Right forelimb (tissue), 1 donor: Measurements from ENCODE around the gene ECHS1.
"Not testable (repeated sequence)": the region's sequence is repeated elsewhere in the genome, so short reads cannot be mapped to it uniquely, and the experiment has no call there.

Source experiments
- DNase-seq: peaks from one replicate; pipeline ENCODE4 v3.0.0-alpha.2; 2018

ECHS1 gene

GRCh38 chr10:133397938-133398337 is 24.8 kb upstream of the ECHS1 start:
- DNase-seq, result no peak

- no peak for DNase-seq
Measured at GRCh38 chr10:133396035-133396624, 23.0 kb upstream of the ECHS1 start.

- no peak for DNase-seq
Measured at GRCh38 chr10:133394801-133395221, 21.7 kb upstream of the ECHS1 start.

- DNase-seq, result peak; percentile 96
Measured at GRCh38 chr10:133394064-133394663, 21.0 kb upstream of the ECHS1 start, which contains the start of gene MTG1. Gene MTG1, plus strand, starts transcription at chr10:133394157. Its CDS starts 64 bp downstream, at chr10:133394221.

GRCh38 chr10:133393401-133394063 is 20.4 kb upstream of the ECHS1 start:
- no peak for DNase-seq

- DNase-seq, result no peak
Measured at GRCh38 chr10:133391761-133392518, 18.8 kb upstream of the ECHS1 start.

GRCh38 chr10:133391249-133391635 is 18.1 kb upstream of the ECHS1 start:
- DNase-seq, result no peak

- no peak for DNase-seq
Measured at GRCh38 chr10:133390597-133391248, 17.6 kb upstream of the ECHS1 start.

- DNase-seq, result no peak
Measured at GRCh38 chr10:133388973-133389818, 16.0 kb upstream of the ECHS1 start.

- no peak for DNase-seq
Measured at GRCh38 chr10:133388236-133388972, 15.2 kb upstream of the ECHS1 start.

GRCh38 chr10:133386951-133387350 is 13.8 kb upstream of the ECHS1 start:
- not testable (repeated sequence) for DNase-seq

GRCh38 chr10:133385214-133385613 is 12.1 kb upstream of the ECHS1 start:
- DNase-seq, result no peak

GRCh38 chr10:133384071-133384470 is 10.9 kb upstream of the ECHS1 start:
- DNase-seq, result no peak

- no peak for DNase-seq
Measured at GRCh38 chr10:133383551-133383950, 10.4 kb upstream of the ECHS1 start.

- DNase-seq, result no peak
Measured at GRCh38 chr10:133381036-133381435, 7.9 kb upstream of the ECHS1 start.

GRCh38 chr10:133379801-133380666 is 6.9 kb upstream of the ECHS1 start:
- no peak for DNase-seq

- peak; percentile 71 for DNase-seq
Measured at GRCh38 chr10:133379152-133379800, 6.1 kb upstream of the ECHS1 start, which contains the start of gene PAOX. Gene PAOX, plus strand, starts transcription at chr10:133379262. Its CDS starts 55 bp downstream, at chr10:133379317.

- DNase-seq, result peak; percentile 79
Measured at GRCh38 chr10:133378251-133379096, 5.3 kb upstream of the ECHS1 start.
